Measurements from ENCODE around the gene DOCK1. TPM values are rescaled to one million over a fixed set of nuclear protein-coding genes. Genes with fewer than 3 reads are reported as not detected.

DOCK1 gene
- polyA plus RNA-seq, 1 of the 3 experiments (the other 2 are of a cell fraction): 15.5 TPM

GRCh38 chr10:126902157-126902556 is 3.1 kb upstream of the DOCK1 start (continued):
- peak; percentile 36; the same call in 1 of the 2 replicates for TF ChIP-seq CTCF (IDR thresholded peaks at IDR 0.05)
- TF ChIP-seq JUND (IDR thresholded peaks at IDR 0.05): peak; percentile 48
- 0 out of 2 replicates have a peak, but pooled peaks have one; percentile 23 for TF ChIP-seq TEAD4 (IDR thresholded peaks at IDR 0.05; ENCODE audit: borderline replicate concordance, insufficient read depth)

GRCh38 chr10:126903656-126904360 is 1.4 kb upstream of the DOCK1 start:
- Histone ChIP-seq H3K27me3 (ENCODE audit: insufficient read depth) (no peaks in the 10 kb centered on the region), H3K4me3 (ENCODE audit: low read depth in 2 of 2, low read length in 1 of 2) (no peak overlapping the region), H3K36me3 (replicated peaks in 1 of 2; ENCODE audit: control insufficient read depth in 1 of 2, insufficient read depth in 2 of 2, low read length in 1 of 2) (peaks cover 0 to 3% of the 10 kb centered on the region in 2 experiments), H3K4me1 (ENCODE audit: control insufficient read depth in 1 of 2, insufficient read depth in 2 of 2, low read depth in 1 of 2, low read length in 1 of 2) (peaks cover 9 to 14% of the 10 kb centered on the region in 2 experiments; a peak in 2 of 4 replicates), H3K9ac (peak overlapping the region; percentile 80; the same call in 1 of the 2 replicates), H3K9me3 (no peaks in the 10 kb centered on the region), H3K9me2 (no peaks in the 10 kb centered on the region), H4K20me1 (ENCODE audit: insufficient read depth) (peaks cover 12% of the 10 kb centered on the region), H3K79me2 (ENCODE audit: insufficient read depth) (peaks cover 42% of the 10 kb centered on the region), H3F3A (replicated peaks; ENCODE audit: insufficient read depth) (no peaks in the 10 kb centered on the region), H3K4me2 (peak overlapping the region; percentile 99; the same call in 1 of the 2 replicates), H3K27ac (ENCODE audit: low read depth in 2 of 2, low read length in 1 of 2) (no peak overlapping the region), H2AFZ (ENCODE audit: low read depth) (no peak overlapping the region)
- ChIA-PET POLR2A (no interaction called here), CTCF (no interaction called here)
- TF ChIP-seq EZH2phosphoT487 (IDR thresholded peaks at IDR 0.05; ENCODE audit: borderline replicate concordance, low read depth): no peak
- no peak for TF ChIP-seq POLR2AphosphoS5 (IDR thresholded peaks at IDR 0.05; ENCODE audit: low read depth, low read length)
- TF ChIP-seq SIN3A (IDR thresholded peaks at IDR 0.05; ENCODE audit: borderline replicate concordance, low read depth, low read length): no peak
- no peak for TF ChIP-seq YY1 (IDR thresholded peaks at IDR 0.05; ENCODE audit: low read depth)
- no peak for TF ChIP-seq FOXJ3 (CRISPR knock-in tag; IDR thresholded peaks at IDR 0.05)
- no peak for TF ChIP-seq RAD21 (IDR thresholded peaks at IDR 0.05; ENCODE audit: low read length)
- no peak for TF ChIP-seq TEAD4 (IDR thresholded peaks at IDR 0.05; ENCODE audit: borderline replicate concordance, insufficient read depth)
- no peak for TF ChIP-seq TAF1 (IDR thresholded peaks at IDR 0.05; ENCODE audit: borderline replicate concordance, low read depth, low read length)
- no peak for TF ChIP-seq JUND (IDR thresholded peaks at IDR 0.05)
- no peak for TF ChIP-seq FOXM1 (IDR thresholded peaks at IDR 0.05; ENCODE audit: low read depth)
- no peak for TF ChIP-seq GABPA (IDR thresholded peaks at IDR 0.05; ENCODE audit: low read depth)
- TF ChIP-seq ZBTB33 (IDR thresholded peaks at IDR 0.05; ENCODE audit: borderline replicate concordance, low read depth): no peak
- no peak for TF ChIP-seq MXI1 (IDR thresholded peaks at IDR 0.05; ENCODE audit: low read depth, low read length)
- TF ChIP-seq ELF1 (IDR thresholded peaks at IDR 0.05): no peak
- 87% methylated on average over 11 of the region's 12 CpGs for WGBS (ENCODE audit: low lambda C conversion rate)
- DNase-seq: no peak

Measured in SK-N-SH (cell line).